ENCODE measurements around the gene UNCX. TPM values are rescaled to one million over a fixed set of nuclear protein-coding genes. Genes with fewer than 3 reads are reported as not detected.

UNCX gene
- total RNA-seq, 1 experiment from 2014 or later: not detected

DNA sequence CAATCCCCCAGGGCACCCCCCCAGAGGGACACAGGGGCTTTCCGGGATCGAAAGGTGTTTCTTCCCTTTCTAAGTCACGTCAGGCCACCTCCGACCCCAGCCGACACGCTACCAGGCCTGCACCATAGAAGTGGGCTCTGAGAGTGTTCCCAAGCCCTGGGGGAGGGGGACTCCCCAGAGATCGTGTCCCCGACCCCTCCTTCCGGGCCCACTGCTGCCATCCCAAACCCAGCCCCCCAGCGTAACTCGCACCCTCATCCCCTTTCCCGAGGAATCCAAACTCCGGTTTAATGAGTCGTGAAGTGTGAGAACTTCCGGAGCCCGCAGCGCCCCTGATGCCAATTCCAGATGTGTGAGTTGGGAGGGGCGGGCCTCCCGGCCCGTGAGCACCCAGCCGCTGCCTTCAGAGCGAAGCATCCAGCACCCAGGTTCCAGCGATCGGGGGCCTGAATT is 11.3 kb downstream of the UNCX start:
- DNase-seq (ENCODE audit: low read depth): no peak

GRCh38 chr7:1244700-1245523 is 12.2 kb downstream of the UNCX start:
- DNase-seq (ENCODE audit: low read depth): no peak

GRCh38 chr7:1245524-1246050 is 12.9 kb downstream of the UNCX start:
- DNase-seq (ENCODE audit: low read depth): no peak

DNA sequence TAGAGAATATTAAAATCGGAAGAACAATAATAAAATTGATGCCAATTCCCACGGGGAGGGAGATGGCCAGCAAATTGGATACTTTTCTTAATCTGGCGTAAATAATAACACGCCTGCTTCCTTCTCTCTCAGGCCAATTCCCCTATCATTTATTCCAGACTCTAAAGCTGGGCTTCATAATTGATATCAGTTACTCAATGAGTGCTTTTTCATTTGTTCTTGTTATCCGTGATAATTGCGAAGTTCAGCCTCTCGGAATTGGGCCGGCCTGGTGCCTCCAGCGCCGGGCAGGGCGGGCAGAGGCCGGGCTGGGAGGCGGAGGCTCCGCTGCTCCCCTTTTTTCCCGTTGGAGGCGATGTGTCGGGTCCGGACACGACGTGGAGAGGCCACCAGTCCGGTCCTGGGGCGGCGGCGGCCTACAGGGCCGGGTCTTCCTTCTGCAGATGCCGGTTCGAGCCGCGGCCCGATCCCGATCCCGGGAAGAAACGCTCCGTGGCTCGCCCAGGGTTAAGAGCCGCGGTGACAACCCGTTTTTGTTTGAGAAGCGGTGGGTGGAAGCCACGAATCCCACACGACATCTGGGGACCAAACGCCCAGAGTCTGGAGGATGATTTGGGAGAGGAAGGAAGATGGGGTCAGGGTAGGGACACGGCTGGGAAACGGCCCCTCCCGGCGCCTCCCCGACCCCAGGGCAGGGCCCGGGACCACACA is 13.6 kb downstream of the UNCX start:
- no peak for DNase-seq (ENCODE audit: low read depth)

DNA sequence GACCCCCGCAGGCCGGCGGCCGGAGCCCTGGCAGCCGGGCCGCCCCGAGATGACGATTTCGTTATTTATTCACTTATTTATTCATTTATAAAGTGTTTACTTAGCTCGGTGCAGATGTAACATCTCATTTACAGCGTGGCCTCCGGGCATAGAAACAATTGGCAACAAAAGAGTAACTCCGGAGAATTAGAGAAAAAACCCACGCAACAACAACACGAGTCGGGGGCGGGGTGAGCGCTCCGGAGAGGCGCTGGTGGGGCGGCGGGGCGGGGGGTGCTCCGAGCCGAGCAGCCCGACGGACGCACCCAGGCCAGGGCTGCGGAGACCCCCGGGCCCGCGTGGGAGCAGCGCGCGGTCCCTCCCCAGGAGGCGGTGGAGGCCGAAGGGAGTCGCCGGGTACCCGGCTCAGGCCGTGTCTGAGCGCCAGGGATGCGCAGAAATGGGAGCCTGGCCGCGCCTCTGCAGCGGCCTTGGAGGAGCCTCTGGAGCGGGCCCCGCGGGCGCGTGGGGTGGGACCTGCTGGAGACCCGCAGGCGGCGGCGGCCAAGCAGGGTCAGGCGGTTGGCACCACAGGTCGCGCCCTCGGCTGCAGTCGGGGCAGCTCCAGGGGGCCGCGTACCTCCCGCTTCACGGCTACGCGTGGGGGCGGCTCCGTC is 14.3 kb downstream of the UNCX start:
- no peak for DNase-seq (ENCODE audit: low read depth)

DNA sequence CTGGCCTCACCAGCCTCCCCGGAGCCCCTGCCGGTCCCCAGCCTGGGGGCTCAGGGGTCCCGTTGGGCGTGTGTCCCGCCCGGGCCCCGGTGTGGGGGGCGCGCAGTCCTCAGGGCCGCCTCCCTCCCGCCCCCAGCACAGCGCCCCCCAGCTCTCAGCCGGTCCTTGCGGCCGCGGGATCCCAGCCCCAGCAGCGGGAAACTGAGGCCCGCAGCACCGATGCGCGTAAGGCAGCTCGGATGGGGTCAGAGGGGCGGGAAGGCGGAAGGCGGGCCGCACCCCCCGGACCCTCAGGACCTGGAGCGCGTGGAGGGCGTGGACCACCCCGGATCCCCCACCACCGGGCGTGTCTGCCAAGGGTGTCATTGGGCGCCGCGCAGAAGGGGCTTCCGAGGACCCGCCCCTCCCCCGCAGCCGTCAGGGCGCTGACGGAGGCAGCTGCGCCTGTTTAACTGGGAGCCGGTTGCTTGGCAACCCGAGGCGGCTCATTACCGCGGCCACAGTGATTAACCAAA is 14.9 kb downstream of the UNCX start:
- DNase-seq (ENCODE audit: low read depth): peak; percentile 63

DNA sequence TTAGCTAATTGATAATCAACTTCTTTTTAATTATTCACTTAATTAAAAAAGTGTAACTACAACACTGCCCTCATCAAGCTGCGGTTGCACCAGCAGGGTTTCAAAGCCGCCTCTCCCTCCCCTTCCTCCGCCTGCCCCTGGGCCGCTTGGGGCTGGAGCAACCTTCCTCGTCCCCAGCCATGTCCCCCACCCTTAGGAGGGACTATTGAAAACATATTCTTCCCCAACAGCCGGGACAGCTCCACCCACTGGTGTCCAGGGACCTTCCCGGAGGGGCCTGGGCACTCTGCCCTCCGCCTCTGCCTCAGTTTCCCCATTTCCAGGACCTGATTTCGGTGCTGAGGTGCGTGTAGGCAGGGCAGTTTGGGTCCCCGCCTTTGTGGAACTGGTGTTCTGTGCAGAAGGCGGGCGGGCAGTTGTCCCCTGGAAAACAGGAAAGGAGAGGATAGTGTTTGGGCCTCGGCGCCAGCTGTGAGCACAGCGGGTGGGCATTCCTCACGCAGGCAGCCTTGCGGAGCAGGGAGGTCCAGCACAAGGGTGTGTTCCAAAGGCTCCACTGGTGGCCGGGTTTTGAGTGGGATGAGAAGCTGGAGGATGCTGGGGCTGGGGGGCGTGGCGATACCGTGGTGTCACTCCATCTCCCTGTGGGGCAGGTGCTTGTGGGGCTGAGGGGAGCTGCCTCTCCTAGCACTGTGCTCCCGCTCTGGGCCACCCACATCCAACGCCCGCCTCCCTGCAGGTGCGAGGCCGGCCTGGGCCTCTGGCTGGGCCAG is 15.7 kb downstream of the UNCX start:
- DNase-seq (ENCODE audit: low read depth): peak; percentile 48

DNA sequence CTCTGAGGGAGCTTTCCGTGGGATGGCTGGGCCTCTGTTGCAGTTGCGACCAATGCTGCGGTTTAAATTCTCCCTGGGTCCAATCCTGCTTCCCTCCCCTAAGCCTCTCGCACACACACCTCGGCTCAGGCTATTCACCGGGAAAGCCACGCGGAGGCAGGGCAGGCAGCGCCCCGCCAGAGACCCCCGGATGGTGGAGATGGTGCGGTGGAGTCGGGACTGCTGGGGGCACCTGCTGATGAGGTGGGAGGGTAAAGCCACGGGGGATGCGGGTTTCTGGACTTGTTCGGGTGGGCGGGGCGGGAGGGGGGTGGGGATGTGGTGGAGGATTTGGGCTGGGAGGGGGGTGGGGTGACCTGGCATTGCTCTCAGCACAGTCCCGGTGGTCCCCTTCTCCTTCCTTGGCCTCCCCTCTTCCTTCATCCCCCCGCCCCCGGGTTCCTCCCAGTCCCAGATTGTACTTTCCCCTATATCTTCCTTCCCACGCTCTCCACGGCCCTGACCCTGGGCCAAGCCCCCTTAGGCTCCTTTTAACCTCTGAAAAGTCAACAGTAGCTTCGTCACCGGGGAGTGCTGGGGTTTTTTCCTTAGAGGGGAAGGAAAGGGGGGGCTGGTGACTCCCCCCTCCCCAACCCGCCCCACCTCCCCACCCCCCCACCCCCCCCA is 16.4 kb downstream of the UNCX start:
- no peak for DNase-seq (ENCODE audit: low read depth)

DNA sequence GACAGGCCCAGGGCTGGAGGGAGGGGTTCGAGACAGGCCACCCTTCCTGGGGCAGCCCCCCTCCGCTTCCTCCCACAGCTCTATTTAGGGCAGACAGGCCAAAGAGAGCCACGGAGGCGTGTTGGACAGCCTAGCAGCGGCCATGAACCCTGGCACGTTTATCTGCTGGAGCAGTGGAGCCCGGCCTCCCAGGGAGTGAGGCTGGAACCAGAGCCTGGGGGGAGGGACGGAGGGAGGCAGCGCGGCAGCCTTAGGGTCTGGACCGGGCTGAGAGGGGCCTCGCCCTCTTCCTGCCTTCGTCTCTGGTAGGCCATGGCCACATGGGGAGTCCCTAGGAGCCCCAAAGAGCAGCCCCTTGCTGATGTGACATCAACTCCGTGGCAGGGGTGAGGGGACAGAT is 17.1 kb downstream of the UNCX start:
- peak; percentile 50 for DNase-seq (ENCODE audit: low read depth)

GRCh38 chr7:1250901-1251300 is 18.2 kb downstream of the UNCX start:
- DNase-seq (ENCODE audit: low read depth): no peak

GRCh38 chr7:1251796-1252539 is 19.3 kb downstream of the UNCX start:
- no peak for DNase-seq (ENCODE audit: low read depth)

DNA sequence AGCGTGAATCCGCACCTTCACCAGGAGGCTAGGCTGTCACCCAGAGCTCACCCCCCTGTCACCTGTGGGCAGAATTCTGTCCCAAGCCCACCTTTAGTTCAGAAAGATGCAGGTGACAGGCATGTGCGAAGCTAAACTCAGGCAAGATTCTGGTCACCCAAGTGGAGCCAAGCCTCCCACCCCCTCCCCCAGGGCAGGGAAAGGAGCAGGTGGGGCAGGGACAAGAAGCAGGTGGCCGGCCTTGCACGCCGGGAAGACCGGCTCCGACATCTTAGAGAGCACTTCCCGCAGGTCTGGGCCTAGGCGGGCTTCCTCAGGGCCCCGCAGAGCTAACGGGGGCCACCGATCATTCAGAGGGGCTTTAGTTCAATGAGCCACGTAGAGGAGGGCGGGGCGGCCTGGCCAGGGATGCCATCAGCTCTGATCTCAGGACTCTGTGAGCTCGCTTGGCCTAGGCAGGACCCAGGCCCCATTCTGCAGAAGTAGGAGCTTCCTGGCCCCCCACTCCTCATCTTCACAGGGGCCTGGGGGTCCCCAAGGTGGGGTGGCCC is 19.9 kb downstream of the UNCX start:
- DNase-seq (ENCODE audit: low read depth): no peak

- DNase-seq (ENCODE audit: low read depth): no peak
Measured at GRCh38 chr7:1253681-1254181, 21.1 kb downstream of the UNCX start.

DNA sequence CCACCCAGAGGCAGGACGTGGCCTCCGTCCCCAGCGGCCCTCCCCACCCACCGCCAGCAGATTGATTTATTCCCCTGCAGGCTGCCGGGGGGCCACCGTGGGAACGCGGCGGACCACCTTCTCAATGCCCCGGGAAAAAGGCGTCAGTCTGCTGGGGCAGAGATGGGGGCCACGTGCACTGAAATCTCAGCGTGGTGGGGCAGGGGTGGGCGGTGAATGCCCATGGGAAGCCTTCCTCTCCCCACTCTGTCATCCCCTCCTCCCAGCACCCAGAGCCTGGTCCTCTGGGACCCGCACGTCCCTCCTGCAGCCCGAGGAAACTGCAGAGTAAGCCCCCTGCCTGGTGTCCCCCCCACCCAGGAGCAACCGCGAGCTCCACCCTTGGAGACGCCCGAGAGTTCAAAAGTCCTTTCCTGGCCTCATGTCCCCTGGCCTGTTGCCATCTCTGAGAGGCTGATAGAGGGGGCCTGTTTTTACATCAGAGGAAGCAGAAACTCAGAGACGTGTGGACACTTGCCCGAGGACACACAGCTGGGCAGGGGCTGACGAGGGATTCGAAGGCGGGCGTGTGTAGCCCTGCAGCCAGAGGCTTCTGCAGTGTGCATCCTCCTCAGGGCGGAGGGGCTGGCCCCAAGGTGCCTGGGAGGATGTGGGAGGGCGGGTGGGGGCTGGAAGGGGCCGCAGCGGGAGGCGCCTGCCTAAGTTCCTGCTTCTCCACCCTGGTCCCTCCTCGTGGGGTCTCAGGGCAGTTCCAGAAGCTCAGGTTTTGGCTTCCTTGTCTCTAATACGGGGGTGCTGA is 21.8 kb downstream of the UNCX start:
- no peak for DNase-seq (ENCODE audit: low read depth)

DNA sequence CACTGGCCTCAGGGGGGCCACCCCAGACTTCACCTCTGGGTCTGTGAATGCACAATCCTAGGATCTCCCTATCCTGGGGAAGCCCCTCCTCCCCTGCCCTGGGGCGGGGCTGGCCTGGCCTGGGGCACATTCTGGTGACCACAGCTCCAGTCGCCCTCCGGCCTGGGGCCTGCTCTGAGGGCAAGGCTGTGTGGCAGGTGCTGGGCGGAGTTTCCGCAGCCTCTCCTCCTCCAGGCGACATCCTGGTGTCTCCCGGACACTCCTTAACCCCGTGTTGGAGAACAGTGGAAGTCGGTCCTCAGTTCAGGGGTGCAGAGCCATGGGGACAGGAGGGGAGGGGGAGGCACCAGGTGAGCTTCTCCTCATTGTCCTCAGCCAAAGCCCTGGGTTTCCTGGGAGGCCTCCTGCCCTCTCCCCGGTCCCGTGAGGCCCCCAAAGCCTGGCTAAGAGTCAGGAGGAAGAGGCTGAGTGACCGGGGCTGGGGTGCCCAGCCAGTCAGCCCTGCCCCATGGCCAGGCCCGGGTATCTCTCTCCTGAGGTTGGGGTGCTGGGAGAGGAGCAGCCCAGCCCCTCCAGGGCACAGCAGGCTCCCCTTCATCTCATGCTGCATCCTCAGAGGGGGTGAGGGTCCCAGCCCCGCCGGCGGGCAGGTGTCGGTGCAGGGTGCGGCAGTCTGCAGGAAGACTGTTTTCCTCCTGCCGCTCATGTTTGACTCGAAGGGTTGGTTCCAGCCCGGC is 22.6 kb downstream of the UNCX start:
- no peak for DNase-seq (ENCODE audit: low read depth)

- DNase-seq (ENCODE audit: low read depth): no peak
Measured at GRCh38 chr7:1255817-1256340, 23.2 kb downstream of the UNCX start.

DNA sequence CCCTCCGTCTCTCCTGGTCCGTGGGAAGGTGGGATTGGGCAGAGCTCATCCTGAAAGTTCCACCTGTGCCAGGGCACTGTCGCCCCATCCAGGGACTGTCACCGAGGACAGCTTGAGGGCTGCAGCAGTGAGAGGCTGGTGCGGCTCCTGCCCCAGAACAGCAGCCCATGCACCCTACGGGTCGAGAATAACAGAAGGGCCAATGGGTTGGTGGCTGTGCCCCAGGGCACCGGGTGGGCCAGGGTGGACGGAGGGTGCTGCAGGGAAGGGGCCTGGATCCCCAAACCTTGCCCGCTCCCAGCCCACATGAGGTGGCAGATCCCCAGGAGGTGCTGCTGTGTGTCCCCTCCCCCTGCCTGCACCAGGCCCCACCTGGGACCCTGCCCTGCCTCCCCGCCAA is 23.9 kb downstream of the UNCX start:
- DNase-seq (ENCODE audit: low read depth): no peak

GRCh38 chr7:1257221-1257620 is 24.5 kb downstream of the UNCX start:
- DNase-seq (ENCODE audit: low read depth): no peak

Measured in Daoy (cell line).